GM21390 (cell line): ENCODE measurements around the gene HMOX2.

Experiments
- ATAC-seq: cut with Tn5 transposase; IDR thresholded peaks from one replicate; pipeline ENCODE4 v1.9.1; 2021; ENCODE audit not compliant: unreplicated experiment

HMOX2 gene

GRCh38 chr16:4463522-4464163 lies 12.6 kb upstream of the HMOX2 start:
- ATAC-seq: no peak

DNA sequence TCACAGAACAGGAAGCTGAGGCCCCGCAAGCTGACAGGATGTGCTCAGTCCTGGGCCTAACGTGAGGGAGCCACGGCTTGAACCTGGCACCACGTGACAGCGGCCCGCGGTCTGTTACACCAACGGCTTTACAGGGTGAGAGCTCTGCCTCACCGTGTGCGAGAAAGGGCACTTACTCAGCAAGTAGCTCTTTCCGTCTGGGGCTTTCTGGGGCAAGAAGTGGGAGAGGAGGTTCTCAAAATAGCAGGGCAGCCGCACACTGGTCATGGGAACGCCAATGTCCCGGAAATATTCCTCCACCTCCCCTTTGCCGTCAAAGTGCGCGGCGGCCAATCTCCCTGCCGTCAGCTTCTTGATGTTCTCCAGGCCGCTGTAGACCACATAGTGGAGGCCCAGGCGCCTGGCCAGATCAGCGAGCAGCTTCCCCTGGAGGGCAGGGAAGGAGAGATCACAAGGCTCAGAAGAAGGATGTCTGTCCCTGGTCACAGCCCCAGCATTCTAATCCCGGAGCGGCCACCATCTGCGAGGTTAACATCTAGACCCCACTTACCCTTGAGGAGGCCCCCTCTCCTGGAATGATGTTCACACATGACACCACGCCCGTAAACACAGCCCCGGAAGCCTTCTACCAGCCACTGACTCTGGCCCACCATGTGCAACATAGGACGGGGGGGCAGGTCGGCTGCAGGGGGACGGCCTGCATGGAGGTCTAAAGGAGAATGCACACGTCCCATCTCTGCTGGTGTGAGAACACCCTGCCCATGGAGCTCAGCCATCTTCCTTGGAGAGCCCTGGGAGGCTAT lies 10.0 kb upstream of the HMOX2 start:
- ATAC-seq: no peak

- ATAC-seq: no peak
Measured at GRCh38 chr16:4467916-4468315, 8.3 kb upstream of the HMOX2 start.

DNA sequence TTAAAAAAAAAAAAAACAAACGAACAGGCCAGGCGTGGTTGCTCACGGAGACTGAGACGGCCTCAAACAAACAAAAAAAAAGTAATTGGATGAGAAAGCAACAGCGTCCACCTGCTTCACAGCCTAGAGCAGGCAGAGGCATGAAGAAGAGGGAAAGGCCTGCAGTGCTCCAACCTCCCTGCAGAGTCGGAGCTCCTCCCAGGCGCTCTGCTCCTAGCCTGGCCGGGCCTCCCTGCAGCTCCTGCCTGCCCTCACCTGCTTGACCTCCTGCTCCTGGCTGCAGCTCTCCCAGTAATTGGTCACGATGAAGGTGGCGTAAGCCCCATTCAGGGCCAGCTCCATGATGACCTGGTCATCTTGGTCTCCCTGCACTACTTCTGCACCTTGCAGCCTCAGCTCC lies 7.2 kb upstream of the HMOX2 start:
- ATAC-seq: no peak

GRCh38 chr16:4471869-4472268 lies 4.3 kb upstream of the HMOX2 start:
- ATAC-seq: no peak

DNA sequence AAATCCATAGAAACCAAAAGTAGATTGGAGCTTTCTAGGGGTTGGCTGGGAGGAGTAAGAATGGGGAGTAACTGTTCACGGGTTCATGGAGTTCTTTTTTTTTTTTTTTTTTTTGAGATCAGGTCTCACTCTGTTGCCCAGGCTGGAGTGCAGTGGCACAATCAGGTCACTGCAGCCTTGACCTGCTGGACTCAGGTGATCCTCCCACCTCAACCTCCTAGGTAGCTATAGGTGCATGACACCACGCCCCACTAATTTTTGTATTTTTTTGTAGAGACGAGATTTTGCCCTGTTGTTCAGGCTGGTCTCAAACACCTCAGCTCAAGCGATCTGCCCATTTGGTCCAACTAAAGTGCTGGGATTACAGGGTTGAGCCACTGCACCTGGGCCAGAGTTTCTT lies 3.3 kb upstream of the HMOX2 start:
- ATAC-seq: no peak

DNA sequence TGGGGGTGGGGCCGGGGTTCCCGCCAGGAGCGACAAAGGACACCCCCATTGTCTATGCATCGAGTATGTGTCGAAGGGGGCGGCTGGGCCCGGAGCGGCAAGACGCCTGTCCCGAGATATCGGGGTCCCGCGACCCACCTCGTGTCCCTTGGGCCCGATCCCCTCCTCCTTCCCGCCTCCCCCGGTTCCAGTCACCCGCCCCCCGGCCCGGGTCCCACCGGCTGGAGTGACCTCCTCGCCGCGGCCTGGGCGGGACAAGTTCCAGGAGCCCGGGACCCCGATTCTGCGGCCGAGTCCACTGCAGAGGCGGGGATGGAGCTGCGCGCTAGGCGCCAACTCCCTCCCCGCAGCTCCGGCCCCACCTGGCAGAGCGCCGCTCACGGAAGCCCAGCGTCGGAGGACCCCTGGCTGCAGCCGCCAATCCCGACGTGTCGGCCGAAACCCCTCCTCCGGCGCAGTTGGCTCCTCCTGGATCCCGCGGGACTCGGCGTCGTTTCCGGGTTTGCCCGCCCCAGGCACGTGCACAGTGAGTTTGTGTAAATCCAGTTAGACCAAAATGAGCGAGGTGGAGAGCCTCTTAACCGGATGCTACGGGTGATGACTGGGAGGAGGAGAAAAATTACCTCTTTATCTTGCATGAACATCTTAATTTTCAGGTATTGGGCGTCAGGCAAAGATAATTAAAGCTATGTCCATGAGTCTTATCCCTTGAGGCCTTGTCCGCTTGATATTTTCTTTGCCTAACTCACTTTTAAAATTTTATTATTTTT lies 1.8 kb upstream of the HMOX2 start, which contains the start of gene NMRAL1:
NMRAL1 (minus strand) TSS at position 434 of the 770 bp plus-strand sequence. CDS start 493 bp downstream, outside the sequence.
- ATAC-seq: peak; percentile 55

DNA sequence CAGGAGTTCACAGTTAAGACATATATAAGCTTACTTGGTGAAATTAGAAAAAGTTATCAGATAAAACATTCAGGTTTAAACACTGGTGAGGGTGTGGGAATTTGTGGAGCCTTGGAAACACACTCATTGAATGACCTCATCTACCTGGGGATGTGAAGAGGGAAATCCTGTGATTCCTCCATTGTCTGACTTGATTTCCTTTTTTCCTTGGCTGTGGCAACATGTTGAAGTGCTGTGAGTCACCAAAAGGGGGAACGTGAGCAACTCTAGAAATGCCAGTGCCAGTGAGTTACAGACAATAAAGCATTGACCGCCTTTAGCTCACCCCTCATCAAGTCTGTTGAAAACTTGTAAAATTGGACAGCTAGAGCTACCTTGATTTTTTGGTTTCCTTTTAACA lies 1.8 kb downstream of the HMOX2 start:
- no peak for ATAC-seq

GRCh38 chr16:4481526-4481925 lies 5.3 kb downstream of the HMOX2 start:
- ATAC-seq: no peak

GRCh38 chr16:4481963-4482362 lies 5.8 kb downstream of the HMOX2 start:
- no peak for ATAC-seq

DNA sequence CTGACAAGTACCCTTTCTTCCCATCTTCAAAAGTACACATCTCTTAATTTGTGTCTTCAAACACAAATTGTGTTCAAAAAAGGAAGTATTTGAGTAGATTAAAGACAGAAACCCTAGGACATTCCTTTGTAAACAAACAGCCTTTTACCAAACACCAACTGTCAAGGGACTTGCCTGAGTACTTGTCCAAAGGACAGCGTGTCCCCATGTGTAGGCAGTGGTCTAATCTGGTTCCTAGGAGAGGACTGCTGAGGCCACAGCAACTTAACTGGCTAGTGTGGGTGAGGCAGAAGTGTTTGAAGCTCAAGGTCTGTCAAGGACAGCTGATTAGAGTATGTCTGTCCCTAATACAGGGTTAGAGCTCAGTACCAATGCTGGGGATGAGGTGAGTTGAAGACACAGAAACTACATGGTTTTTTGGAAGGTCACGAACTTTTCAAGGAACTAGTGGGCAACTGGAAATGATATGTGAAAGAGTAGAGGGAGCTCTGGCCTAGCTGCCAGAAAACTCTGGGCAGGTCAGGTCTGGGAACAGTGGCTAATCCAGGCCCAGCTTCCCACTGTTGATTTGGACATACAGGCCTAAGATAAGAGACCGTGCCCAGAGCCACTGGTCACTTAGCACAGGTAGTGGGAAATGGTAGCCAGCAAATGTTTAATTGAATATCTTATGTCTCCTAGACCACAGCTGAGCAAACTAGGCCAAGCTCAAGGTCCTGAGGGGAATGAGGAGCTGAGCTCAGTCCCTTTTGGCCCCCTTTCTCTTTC lies 10.1 kb downstream of the HMOX2 start:
- ATAC-seq: no peak

DNA sequence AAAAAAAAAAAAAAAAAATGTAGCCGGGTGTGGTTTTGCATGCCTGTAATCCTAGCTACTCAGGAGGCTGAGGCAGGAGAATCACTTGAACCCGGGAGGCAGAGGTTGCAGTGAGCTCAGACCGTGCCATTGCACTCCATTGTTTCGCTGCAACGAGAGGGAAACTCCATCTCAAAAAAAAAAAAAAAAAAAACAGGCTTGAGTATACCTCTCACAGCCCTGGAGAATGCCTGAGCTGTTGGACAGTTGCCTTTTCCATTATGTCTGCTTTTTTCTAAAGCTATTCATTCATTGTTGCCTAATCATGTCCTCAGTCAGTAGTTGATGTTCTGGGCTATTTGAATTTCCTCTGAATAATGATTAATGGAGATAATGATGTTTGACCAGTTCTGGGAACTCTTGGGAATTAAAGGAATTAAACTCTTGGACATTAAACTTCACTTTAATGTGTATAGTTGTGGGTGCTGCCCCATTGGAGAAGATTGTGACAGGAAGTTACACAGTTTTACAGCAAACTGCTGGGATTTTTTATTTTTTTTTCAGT lies 11.8 kb downstream of the HMOX2 start:
- ATAC-seq: no peak

- no peak for ATAC-seq
Measured at GRCh38 chr16:4488499-4488967, 12.3 kb downstream of the HMOX2 start.

DNA sequence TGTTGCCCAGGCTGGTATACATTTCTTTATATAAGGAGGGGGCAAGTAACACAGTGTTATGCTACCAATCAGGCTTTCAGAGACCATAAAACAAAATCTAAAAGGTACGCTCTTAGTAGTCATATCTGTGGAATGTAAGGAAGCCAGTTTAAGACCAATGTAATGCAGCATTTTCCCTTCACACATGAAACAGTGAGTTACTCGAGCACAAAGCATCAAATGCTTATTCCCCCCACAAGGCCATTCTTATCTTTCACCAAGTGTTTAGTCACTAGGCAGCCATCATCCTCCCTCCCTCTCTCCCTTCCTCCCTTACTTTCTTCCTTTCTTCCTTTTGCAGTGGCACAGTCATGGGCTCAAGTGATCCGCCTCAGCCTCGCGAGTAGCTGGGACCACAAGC lies 12.8 kb downstream of the HMOX2 start:
- ATAC-seq: no peak

- ATAC-seq: no peak
Measured at GRCh38 chr16:4491898-4492297, 15.7 kb downstream of the HMOX2 start.

DNA sequence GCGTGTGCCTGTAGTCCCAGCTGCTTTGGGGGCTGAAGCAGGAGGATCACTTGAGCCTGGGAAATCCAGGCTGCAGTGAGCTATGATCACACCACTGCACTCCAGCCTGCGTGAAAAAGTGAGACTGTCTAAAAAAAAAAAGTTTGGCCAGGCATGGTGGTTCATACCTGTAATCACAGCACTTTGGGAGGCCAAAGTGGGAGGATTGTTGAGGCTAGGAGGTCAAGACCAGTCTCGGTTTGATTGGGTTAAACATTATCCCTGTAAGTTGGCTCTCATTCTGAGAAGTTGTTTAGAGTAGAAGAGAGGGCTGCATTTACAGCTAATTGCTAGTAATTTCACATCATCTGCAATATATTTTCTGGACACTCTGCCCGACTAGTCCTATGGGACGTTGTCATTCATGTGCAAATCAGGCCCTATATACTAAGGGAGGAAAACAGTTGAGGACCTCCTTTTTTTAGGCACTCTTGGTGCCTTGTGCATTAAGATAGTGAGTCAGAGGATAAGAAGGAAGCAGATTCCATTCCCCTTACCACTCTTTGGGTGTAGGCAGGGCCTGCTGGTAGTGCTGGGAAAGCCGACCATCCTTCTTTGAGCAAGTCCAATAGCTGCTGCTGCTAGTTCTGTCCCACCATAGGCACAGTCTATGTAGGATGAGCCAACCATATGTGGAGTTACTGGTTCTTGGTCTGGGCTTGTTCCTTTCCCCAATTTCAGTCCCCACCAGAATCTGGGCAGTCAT lies 18.7 kb downstream of the HMOX2 start:
- ATAC-seq: no peak

DNA sequence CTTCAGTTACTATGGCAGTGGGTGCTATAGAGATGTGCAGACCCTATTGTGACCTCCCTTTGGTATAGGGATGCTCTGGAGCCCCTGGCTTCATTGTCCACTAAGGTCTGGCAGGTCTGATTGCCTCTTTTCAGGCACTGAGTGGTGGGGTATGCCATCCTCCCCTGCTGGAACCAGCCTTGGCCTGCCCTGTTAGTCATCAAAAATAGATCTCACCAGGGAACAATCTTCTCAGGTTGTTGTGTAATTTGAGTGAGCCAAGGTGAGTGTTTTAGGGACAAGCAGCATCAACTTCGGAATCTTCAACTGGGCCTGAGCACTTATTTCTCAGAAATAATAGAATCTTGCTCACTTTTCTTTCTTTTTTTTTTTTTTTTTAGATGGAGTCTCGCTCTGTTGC lies 19.6 kb downstream of the HMOX2 start:
- no peak for ATAC-seq

DNA sequence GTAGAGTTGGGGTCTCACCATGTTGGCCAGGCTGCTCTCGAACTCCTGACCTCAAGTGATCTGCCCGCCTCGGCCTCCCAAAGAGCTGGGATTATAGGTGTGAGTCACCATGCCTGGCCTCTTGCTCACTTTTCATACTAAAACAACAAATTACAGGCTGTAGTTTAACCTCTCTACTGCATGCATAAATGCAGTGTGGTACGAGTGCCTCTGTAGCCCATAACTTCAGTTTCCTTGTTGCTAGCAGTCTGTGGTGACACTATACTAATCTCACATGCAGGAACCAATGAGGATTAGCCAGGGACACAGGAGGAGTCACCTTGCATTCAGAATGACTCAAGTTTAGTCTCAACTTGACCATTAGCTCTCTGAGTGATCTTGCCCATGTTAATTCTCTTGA lies 20.1 kb downstream of the HMOX2 start:
- ATAC-seq: no peak

GRCh38 chr16:4498546-4499195 lies 22.5 kb downstream of the HMOX2 start:
- ATAC-seq: no peak

DNA sequence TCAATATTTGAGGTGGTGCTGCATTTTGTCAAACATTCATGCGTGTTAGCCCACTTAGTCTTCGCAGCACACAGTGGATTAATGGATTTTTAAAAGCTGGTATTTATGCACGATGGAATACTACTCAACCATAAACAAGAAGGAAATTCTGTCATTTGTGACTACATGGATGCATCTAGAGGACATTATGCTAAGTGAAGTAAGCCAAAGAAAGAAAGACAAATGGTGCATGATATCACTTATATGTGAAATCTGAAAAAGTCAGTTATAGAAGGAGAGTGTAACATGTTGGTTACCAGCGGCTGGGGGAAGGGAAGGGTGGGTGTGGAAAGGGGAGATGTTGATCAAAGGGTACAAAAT lies 23.0 kb downstream of the HMOX2 start:
- no peak for ATAC-seq
